Adrenal gland (tissue), 12 donors: ENCODE measurements around the gene SESN1. TPM values are rescaled to one million over a fixed set of nuclear protein-coding genes. Genes with fewer than 3 reads are reported as not detected.

Experiments used
- DNase-seq, 7 donors: peaks; one replicate each; pipeline ENCODE4 v3.0.0-alpha.2; 2019 to 2020
- H3K27ac ChIP-seq, 5 donors: fragments of 200-600 bp; sonication (generic) in 4 of 5; 1 replicate in 3 of 5; 2 replicates in 2 of 5; pipeline versions ENCODE4 v1.5.1 to v1.8.0; 2016 to 2020; ENCODE audit warnings: mild to moderate bottlenecking in 1 of 5
- H3K27me3 ChIP-seq: fragments of 200-600 bp; 2 replicates; pipeline ENCODE4 v1.8.0; 2021
- H3K36me3 ChIP-seq, 2 donors: fragments of 200-600 bp; replicated peaks in 1 of 2; 1 replicate in 1 of 2; 2 replicates in 1 of 2; pipeline versions ENCODE4 v1.5.1 to v1.8.0; 2018 to 2022
- H3K4me1 ChIP-seq, 2 donors: fragments of 200-600 bp; replicated peaks in 1 of 2; 1 replicate in 1 of 2; 2 replicates in 1 of 2; pipeline versions ENCODE4 v1.5.1 to v1.8.0; 2018 to 2021
- H3K4me3 ChIP-seq, 4 donors: fragments of 200-600 bp; sonication (generic) in 3 of 4; one replicate each; pipeline ENCODE4 v1.5.1; 2016 to 2018
- H3K9me3 ChIP-seq, 3 donors: fragments of 200-600 bp; sonication (generic) in 1 of 3; replicated peaks in 1 of 3; 1 replicate in 2 of 3; 2 replicates in 1 of 3; pipeline versions ENCODE4 v1.5.1 to v1.8.0; 2016 to 2021
- CTCF ChIP-seq, 6 experiments: fragments of 450-650 bp in 4 of 6; fragments of 200-600 bp in 2 of 6; sonication (generic) in 1 of 6; IDR thresholded peaks; 1 replicate in 5 of 6; 2 replicates in 1 of 6; pipeline versions ENCODE4 v1.5.1 to v1.8.0; 2016 to 2021; ENCODE audit warnings: antibody characterized with exemption in 6 of 6, mild to moderate bottlenecking in 2 of 6, moderate library complexity in 1 of 6
- POLR2A ChIP-seq, 2 donors: fragments of 450-650 bp; IDR thresholded peaks; one replicate each; pipeline ENCODE4 v1.6.1; 2017; ENCODE audit warnings: antibody characterized with exemption in 2 of 2, mild to moderate bottlenecking in 2 of 2, moderate library complexity in 1 of 2
- WGBS, 4 donors: extraction: QIAGEN DNeasy Blood & Tissue Kit in 2 of 4; methylation state at CpG; one replicate each; pipeline versions ENCODE4 v1.1.5 to v1.1.7; 2013 to 2017; 5-methylcytosine and 5-hydroxymethylcytosine counted together
- intact Hi-C, 2 donors: fragments of 100-400 bp; cut with DNase I; formaldehyde crosslinking; loops; one replicate each; pipeline versions ENCODE4 v1.14.1 to v1.15.0; 2022 to 2023
- polyA plus RNA-seq, 3 donors: library from polyadenylated mRNA; stranded (reverse); fragments of 200-250 nt in 2 of 3; fragments of 350-450 nt in 1 of 3; fragmentation: Illumina TruSeq in 1 of 3; extraction: RNeasy Lipid Tissue Mini Kit (QIAGEN cat#74804) in 1 of 3; gene quantifications; one replicate each; pipeline ENCODE4 v1.2.3, GENCODE V29; 2013 to 2014
- total RNA-seq, 9 donors: library from RNA; depleted of rRNA in 4 of 9; stranded (reverse); fragments of >200 nt in 4 of 9; fragments of 120-200 nt in 1 of 9; fragmentation: NEBNext Ultra II Directional in 1 of 9; extraction: Animal tissue kit (Norgen Biotek cat#: 25700) in 1 of 9; gene quantifications; one replicate each; pipeline versions ENCODE4 v1.1.0 to v1.2.4, GENCODE V29; 2013 to 2023
- donor health status: healthy with polysubstance abuse.
- donor health status: Bipolar disorder and iron deficiency.
- donor health status: DM: yes; HTN: yes; CAD: no.
- donor health status: DM: no; HTN: no; CAD: no.
- donor health status: DM: no; HTN: no; CAD: no.
- donor health status: DM: yes; HTN: yes; CAD: no.

Gene SESN1
- total and polyA plus RNA-seq, 12 donors, result 14.2 to 72.7 (median 42.5) TPM

GRCh38 chr6:109010705-109011102, 83.9 kb downstream of the SESN1 start:
- Histone ChIP-seq H3K4me3 (no peak overlapping the region), H3K27me3 (no peaks in the 10 kb centered on the region), H3K9me3 (no peaks in the 10 kb centered on the region), H3K4me1 (peaks cover 6 to 48% of the 10 kb centered on the region in 2 donors), H3K36me3 (no peaks in the 10 kb centered on the region), H3K27ac (peak overlapping the region in 3 of 5 donors; percentile 93 to 99 (median 98))
- no peak for DNase-seq
- intact Hi-C loops, result no loop called here
- TF ChIP-seq POLR2A (IDR thresholded peaks at IDR 0.05) (no peak), CTCF (IDR thresholded peaks at IDR 0.05) (no peak)
- WGBS, 4 donors, result 58 to 70% (median 67%) methylated on average over 2 of the region's 2 CpGs

GRCh38 chr6:109009962-109010704, 84.5 kb downstream of the SESN1 start:
- H3K27ac ChIP-seq, result peak overlapping the region; percentile 68 to 99 (median 95)
- H3K4me3 ChIP-seq, result peak overlapping the region in 3 of 4 donors; percentile 41 to 96 (median 55)
- H3K27me3 ChIP-seq, result no peaks in the 10 kb centered on the region
- H3K9me3 ChIP-seq, result no peaks in the 10 kb centered on the region
- H3K36me3 ChIP-seq, result no peaks in the 10 kb centered on the region
- 7 to 15% (median 12%) methylated on average over 10 of the region's 10 CpGs for WGBS, 4 donors
- intact Hi-C loops, result loop anchor here (10.0 kb wide), 2 partner anchors 55 to 65 kb away; no protein-coding TSS in a partner anchor
- H3K4me1 ChIP-seq, result peaks cover 6 to 45% of the 10 kb centered on the region in 2 donors
- no peak for TF ChIP-seq CTCF (IDR thresholded peaks at IDR 0.05)
- no peak for TF ChIP-seq POLR2A (IDR thresholded peaks at IDR 0.05)
- DNase-seq, result no peak

- Histone ChIP-seq H3K27me3 (no peaks in the 10 kb centered on the region), H3K4me1 (peaks cover 6 to 45% of the 10 kb centered on the region in 2 donors), H3K4me3 (peak overlapping the region; percentile 41 to 96 (median 52)), H3K9me3 (no peaks in the 10 kb centered on the region), H3K36me3 (no peaks in the 10 kb centered on the region), H3K27ac (peak overlapping the region; percentile 68 to 99 (median 95))
- DNase-seq, result peak; percentile 91 to 98 (median 96)
- whole genome bisulfite sequencing, 4 donors, result 0 to 1% (median 1%) methylated on average over 28 to 80 of the region's 80 CpGs
- intact Hi-C loops, result loop anchor here (10.0 kb wide), 2 partner anchors 55 to 65 kb away; no protein-coding TSS in a partner anchor
- TF ChIP-seq POLR2A (IDR thresholded peaks at IDR 0.05) (peak; percentile 92 to 99), CTCF (IDR thresholded peaks at IDR 0.05) (peak in 4 of 6 experiments; percentile 29 to 77 (median 52))
Measured at GRCh38 chr6:109009236-109009961, 85.2 kb downstream of the SESN1 start.
